Upper lobe of left lung (tissue), 6 donors: Measurements from ENCODE around the gene LTBP2. TPM values are rescaled to one million over a fixed set of nuclear protein-coding genes. Genes with fewer than 3 reads are reported as not detected.

Experiments
- ATAC-seq, 2 donors: fragments of 200-7000 bp; cut with Tn5 transposase; one replicate each; pipeline ENCODE4 v1.9.1; 2022; ENCODE audit warnings: mild to moderate bottlenecking in 2 of 2, moderate library complexity in 2 of 2; ENCODE audit not compliant: low FRiP score in 2 of 2
- DNase-seq, 2 donors: peaks; one replicate each; pipeline ENCODE4 v3.0.0-alpha.2; 2019 to 2020
- H3K27ac ChIP-seq, 4 donors: fragments of 200-600 bp; sonication (generic); one replicate each; pipeline ENCODE4 v1.5.1; 2016 to 2019
- H3K27me3 ChIP-seq, 4 donors: fragments of 200-600 bp; sonication (generic); one replicate each; pipeline ENCODE4 v1.5.1; 2017 to 2019
- H3K36me3 ChIP-seq, 4 donors: fragments of 200-600 bp; sonication (generic); one replicate each; pipeline ENCODE4 v1.5.1; 2016 to 2019
- H3K4me1 ChIP-seq, 4 donors: fragments of 200-600 bp; sonication (generic); one replicate each; pipeline ENCODE4 v1.5.1; 2018 to 2019
- H3K4me3 ChIP-seq, 4 donors: fragments of 200-600 bp; sonication (generic); one replicate each; pipeline ENCODE4 v1.5.1; 2017 to 2019; ENCODE audit warnings: mild to moderate bottlenecking in 2 of 4, moderate library complexity in 1 of 4
- H3K9me3 ChIP-seq, 4 donors: fragments of 200-600 bp; sonication (generic); one replicate each; pipeline ENCODE4 v1.5.1; 2018 to 2019
- CTCF ChIP-seq, 6 experiments: fragments of 450-650 bp in 4 of 6; fragments of 200-600 bp in 2 of 6; sonication (generic) in 2 of 6; IDR thresholded peaks; one replicate each; pipeline ENCODE4 v1.5.1; 2016 to 2019; ENCODE audit warnings: antibody characterized with exemption in 6 of 6
- EP300 ChIP-seq, 4 donors: sonication (generic); formaldehyde crosslinking; IDR thresholded peaks; one replicate each; pipeline ENCODE4 v1.5.1; 2017; ENCODE audit warnings: antibody characterized with exemption in 4 of 4, control low read depth in 2 of 4
- POLR2A ChIP-seq, 4 donors: fragments of 450-650 bp; IDR thresholded peaks; one replicate each; pipeline ENCODE4 v1.5.1; 2016 to 2017; ENCODE audit warnings: antibody characterized with exemption in 4 of 4, mild to moderate bottlenecking in 2 of 4
- POLR2AphosphoS5 ChIP-seq, 2 donors: sonication (generic); formaldehyde crosslinking; IDR thresholded peaks; one replicate each; pipeline ENCODE4 v1.5.1; 2017; ENCODE audit warnings: antibody characterized with exemption in 2 of 2
- WGBS, 2 donors: methylation state at CpG; one replicate each; pipeline ENCODE4 v1.1.5; 2017 to 2018; 5-methylcytosine and 5-hydroxymethylcytosine counted together
- total RNA-seq, 6 donors: library from RNA; depleted of rRNA in 4 of 6; stranded (reverse); fragments of >200 nt in 4 of 6; gene quantifications; one replicate each; pipeline versions ENCODE4 v1.1.0 to v1.2.1, GENCODE V29; 2016 to 2021
- donor health status: DM: no; HTN: no; CAD: no; lungs with moderate emphysema.
- donor health status: DM: no; HTN: yes; CAD: no; lungs with severe emphysema.

Gene LTBP2
- total RNA-seq, 6 donors from 2014 or later = 19.7 to 136 (median 77.6) TPM

GRCh38 chr14:74502236-74503019, 109.6 kb downstream of the LTBP2 start:
- Histone ChIP-seq H3K36me3 (peaks cover 0 to 14% (median 0%) of the 10 kb centered on the region in 4 donors), H3K4me1 (peaks cover 0 to 7% (median 3%) of the 10 kb centered on the region in 4 donors), H3K27me3 (no peaks in the 10 kb centered on the region), H3K9me3 (no peaks in the 10 kb centered on the region), H3K4me3 (no peak overlapping the region), H3K27ac (no peak overlapping the region)
- peak in 1 of 2 donors; percentile 60 for DNase-seq
- 29 to 84% methylated on average over 1 to 21 of the region's 21 CpGs for WGBS, 2 donors
- ATAC-seq = no peak
- TF ChIP-seq CTCF (IDR thresholded peaks at IDR 0.05) = peak in 3 of 6 experiments; percentile 30 to 46 (median 31)
- no peak for TF ChIP-seq EP300 (IDR thresholded peaks at IDR 0.05)
- TF ChIP-seq POLR2A (IDR thresholded peaks at IDR 0.05) = no peak

- Histone ChIP-seq H3K36me3 (peaks cover 0 to 14% (median 0%) of the 10 kb centered on the region in 4 donors), H3K4me1 (peaks cover 0 to 7% (median 3%) of the 10 kb centered on the region in 4 donors), H3K27me3 (no peaks in the 10 kb centered on the region), H3K9me3 (no peaks in the 10 kb centered on the region), H3K27ac (peak overlapping the region in 1 of 4 donors; percentile 6), H3K4me3 (no peak overlapping the region)
- 52 to 57% methylated on average over 5 of the region's 5 CpGs for WGBS, 2 donors
- DNase-seq = no peak
- no peak for ATAC-seq
- TF ChIP-seq POLR2AphosphoS5 (IDR thresholded peaks at IDR 0.05) (no peak), CTCF (IDR thresholded peaks at IDR 0.05) (no peak), EP300 (IDR thresholded peaks at IDR 0.05) (no peak), POLR2A (IDR thresholded peaks at IDR 0.05) (no peak)
These were observed 110.3 kb downstream of the LTBP2 start for GRCh38 chr14:74501691-74502090.

GRCh38 chr14:74501135-74501614, 110.9 kb downstream of the LTBP2 start:
- DNase-seq = peak; percentile 53 to 79
- peak overlapping the region in 1 of 4 donors; percentile 6 for H3K27ac ChIP-seq
- TF ChIP-seq CTCF (IDR thresholded peaks at IDR 0.05) (peak; percentile 30 to 77 (median 54)), EP300 (IDR thresholded peaks at IDR 0.05) (no peak)
- no peaks in the 10 kb centered on the region for H3K9me3 ChIP-seq
- WGBS, 2 donors = 49 to 50% methylated on average over 12 to 16 of the region's 16 CpGs
- ATAC-seq = peak; percentile 47 to 76
- H3K36me3 ChIP-seq = peaks cover 0 to 14% (median 0%) of the 10 kb centered on the region in 4 donors
- H3K4me1 ChIP-seq = peaks cover 0 to 7% (median 3%) of the 10 kb centered on the region in 4 donors
- H3K27me3 ChIP-seq = no peaks in the 10 kb centered on the region
- no peak overlapping the region for H3K4me3 ChIP-seq

GRCh38 chr14:74500417-74501134, 111.5 kb downstream of the LTBP2 start:
- WGBS, 2 donors = 80 to 86% methylated on average over 4 to 8 of the region's 10 CpGs
- Histone ChIP-seq H3K27me3 (no peaks in the 10 kb centered on the region), H3K36me3 (peaks cover 0 to 14% (median 0%) of the 10 kb centered on the region in 4 donors), H3K27ac (no peak overlapping the region), H3K4me1 (peaks cover 0 to 11% (median 3%) of the 10 kb centered on the region in 4 donors), H3K9me3 (no peaks in the 10 kb centered on the region), H3K4me3 (no peak overlapping the region)
- DNase-seq (no peak), ATAC-seq (peak in 1 of 2 donors; percentile 1)
- TF ChIP-seq EP300 (IDR thresholded peaks at IDR 0.05) (no peak), POLR2AphosphoS5 (IDR thresholded peaks at IDR 0.05) (no peak), POLR2A (IDR thresholded peaks at IDR 0.05) (no peak), CTCF (IDR thresholded peaks at IDR 0.05) (no peak)
